Left lung (tissue), 10 donors: Measurements from ENCODE around the gene RNH1. TPM values are rescaled to one million over a fixed set of nuclear protein-coding genes. Genes with fewer than 3 reads are reported as not detected.
"Not testable (repeated sequence)": the region's sequence is repeated elsewhere in the genome, so short reads cannot be mapped to it uniquely, and the experiment has no call there.

Source experiments
- ATAC-seq: fragments of 200-7000 bp; cut with Tn5 transposase; one replicate; pipeline ENCODE4 v1.9.1; 2020; ENCODE audit warnings: moderate library complexity
- DNase-seq, 4 donors: peaks; one replicate each; pipeline ENCODE4 v3.0.0-alpha.2; 2013 to 2020
- H3K27ac ChIP-seq, 2 donors: fragments of 200-600 bp; sonication (generic) in 1 of 2; one replicate each; pipeline versions ENCODE4 v1.5.0 to v1.8.0; 2020 to 2021
- H3K27me3 ChIP-seq, 2 donors: fragments of 200-600 bp; sonication (generic) in 1 of 2; one replicate each; pipeline versions ENCODE4 v1.5.0 to v1.8.0; 2020 to 2021
- H3K36me3 ChIP-seq, 2 donors: fragments of 200-600 bp; sonication (generic) in 1 of 2; one replicate each; pipeline versions ENCODE4 v1.5.0 to v1.8.0; 2020 to 2021
- H3K4me1 ChIP-seq, 2 donors: fragments of 200-600 bp; one replicate each; pipeline ENCODE4 v1.8.0; 2021
- H3K4me3 ChIP-seq, 2 donors: fragments of 200-600 bp; sonication (generic) in 1 of 2; one replicate each; pipeline versions ENCODE4 v1.5.0 to v1.8.0; 2020 to 2021; ENCODE audit warnings: mild to moderate bottlenecking in 1 of 2
- H3K9me3 ChIP-seq, 2 donors: fragments of 200-600 bp; sonication (generic) in 1 of 2; one replicate each; pipeline versions ENCODE4 v1.5.0 to v1.8.0; 2020 to 2021
- CTCF ChIP-seq, 2 donors: fragments of 200-600 bp; sonication (generic) in 1 of 2; IDR thresholded peaks; one replicate each; pipeline versions ENCODE4 v1.5.0 to v1.8.0; 2021; ENCODE audit warnings: antibody characterized with exemption in 2 of 2
- intact Hi-C, 2 donors: fragments of 100-400 bp; cut with DNase I; formaldehyde crosslinking; loops; one replicate each; pipeline versions ENCODE4 v1.11.2 to v1.14.2; 2022
- polyA plus RNA-seq, 6 donors: library from polyadenylated mRNA; unstranded; fragments of 120-200 nt; gene quantifications; one replicate each; pipeline ENCODE4 v1.2.1, GENCODE V29; 2013; ENCODE audit not compliant: insufficient read length in 6 of 6
- total RNA-seq, 2 donors: library from RNA; stranded (reverse); fragmentation: NEBNext Ultra II Directional; extraction: Animal tissue kit (Norgen Biotek cat#: 25700); gene quantifications; one replicate each; pipeline ENCODE4 v1.2.1, GENCODE V29; 2021
- donor health status: DM: no; HTN: yes; CAD: no.
- donor health status: DM: no; HTN: no; CAD: no.

RNH1 gene
- total and polyA plus RNA-seq, 8 donors = 69.3 to 243 (median 91.2) TPM

- H3K4me3 ChIP-seq = peak overlapping the region in 1 of 2 donors; percentile 30
- DNase-seq = peak in 3 of 4 donors; percentile 86 to 97 (median 88)
- peak; percentile 99 to 100 for TF ChIP-seq CTCF (IDR thresholded peaks at IDR 0.05)
- intact Hi-C loops = no loop called here
- H3K36me3 ChIP-seq = peaks cover 0 to 7% of the 10 kb centered on the region in 2 donors
- peaks cover 0 to 9% of the 10 kb centered on the region in 2 donors for H3K4me1 ChIP-seq
- H3K27ac ChIP-seq = peak overlapping the region; percentile 63 to 74
- H3K27me3 ChIP-seq = no peaks in the 10 kb centered on the region
- peak; percentile 99 for ATAC-seq
- peaks cover 0 to 8% of the 10 kb centered on the region in 2 donors for H3K9me3 ChIP-seq
Measured at GRCh38 chr11:518463-519202, 11.6 kb upstream of the RNH1 start.

- H3K9me3 ChIP-seq, ATAC-seq, H3K4me1 ChIP-seq, H3K27ac ChIP-seq, H3K4me3 ChIP-seq, H3K27me3 ChIP-seq, intact Hi-C loops: not testable (repeated sequence)
- H3K36me3 ChIP-seq = peaks cover 0 to 17% of the 10 kb centered on the region in 2 donors
- peak in 1 of 4 donors; percentile 30 for DNase-seq
Measured at GRCh38 chr11:516918-517685, 10.1 kb upstream of the RNH1 start.

GRCh38 chr11:516400-516799 lies 9.4 kb upstream of the RNH1 start:
- DNase-seq (no peak), ATAC-seq (no peak)
- Histone ChIP-seq H3K36me3 (peaks cover 0 to 21% of the 10 kb centered on the region in 2 donors), H3K27ac (no peak overlapping the region), H3K4me3 (no peak overlapping the region), H3K27me3 (no peaks in the 10 kb centered on the region), H3K9me3 (peaks cover 0 to 8% of the 10 kb centered on the region in 2 donors), H3K4me1 (peaks cover 0 to 9% of the 10 kb centered on the region in 2 donors)
- intact Hi-C loops = no loop called here
- no peak for TF ChIP-seq CTCF (IDR thresholded peaks at IDR 0.05)

- Histone ChIP-seq H3K4me3 (no peak overlapping the region), H3K27ac (no peak overlapping the region)
Measured at GRCh38 chr11:515131-515530, 8.1 kb upstream of the RNH1 start.

GRCh38 chr11:514606-515005 lies 7.6 kb upstream of the RNH1 start:
- no peak for ATAC-seq
- Histone ChIP-seq H3K27ac (no peak overlapping the region), H3K36me3 (peaks cover 0 to 37% of the 10 kb centered on the region in 2 donors), H3K4me3 (no peak overlapping the region), H3K4me1 (peaks cover 0 to 9% of the 10 kb centered on the region in 2 donors), H3K27me3 (no peaks in the 10 kb centered on the region), H3K9me3 (peaks cover 0 to 8% of the 10 kb centered on the region in 2 donors)
- DNase-seq = no peak
- TF ChIP-seq CTCF (IDR thresholded peaks at IDR 0.05) = no peak
- intact Hi-C loops = no loop called here

More at GRCh38 chr11:515131-515530, 8.1 kb upstream of the RNH1 start:
- peaks cover 0 to 8% of the 10 kb centered on the region in 2 donors for H3K9me3 ChIP-seq
- no peak for TF ChIP-seq CTCF (IDR thresholded peaks at IDR 0.05)
- intact Hi-C loops = no loop called here
- H3K4me1 ChIP-seq = peaks cover 0 to 9% of the 10 kb centered on the region in 2 donors
- H3K27me3 ChIP-seq = no peaks in the 10 kb centered on the region
- peaks cover 0 to 32% of the 10 kb centered on the region in 2 donors for H3K36me3 ChIP-seq
- ATAC-seq = no peak
- DNase-seq = no peak
